HEK293 (cell line): ENCODE results near the gene C16orf78.

Experiments used
- CTCF ChIA-PET: fragments of 350-600 bp; formaldehyde crosslinking; extraction: SDS; loops from one replicate; lab custom pipeline; 2021; ENCODE audit warnings: antibody characterized with exemption; lab: Yijun Ruan, JAX
- POLR2A ChIA-PET: fragments of 300-600 bp; formaldehyde crosslinking; extraction: SDS; loops from one replicate; lab custom pipeline; 2020; ENCODE audit warnings: antibody characterized with exemption, inconsistent platforms; lab: Yijun Ruan, JAX
- H3K27ac ChIP-seq: fragments of 200-500 bp; sonication (Bioruptor generic); 2 replicates; pipeline ENCODE4 v1.5.1; 2014; ENCODE audit warnings: low read depth, low read length, control low read depth, inconsistent platforms; ENCODE audit errors: extremely low read depth
- H3K36me3 ChIP-seq, 2 experiments: fragments of 200-500 bp in 1 of 2; sonication (Bioruptor generic) in 1 of 2; 1 replicate in 1 of 2; 2 replicates in 1 of 2; pipeline ENCODE4 v1.5.1; 2014 to 2017; ENCODE audit warnings: inconsistent platforms in 2 of 2, low read length in 2 of 2; ENCODE audit not compliant: control insufficient read depth in 2 of 2, insufficient read depth in 1 of 2
- H3K4me1 ChIP-seq: fragments of 200-500 bp; sonication (Bioruptor generic); 2 replicates; pipeline ENCODE4 v1.5.1; 2014; ENCODE audit warnings: mild to moderate bottlenecking, low read length, inconsistent platforms; ENCODE audit not compliant: control insufficient read depth, insufficient read depth
- H3K4me3 ChIP-seq: 2 replicates; pipeline ENCODE4 v1.5.1; 2011; ENCODE audit warnings: low read depth, mild to moderate bottlenecking, control low read depth, low read length, moderate library complexity
- H3K9me3 ChIP-seq: fragments of 200-500 bp; sonication (Bioruptor generic); 2 replicates; pipeline ENCODE4 v1.5.1; 2014; ENCODE audit warnings: low read depth, low read length, inconsistent platforms; ENCODE audit not compliant: control insufficient read depth, insufficient read depth
- HOXA7 ChIP-seq: sonication (generic); formaldehyde crosslinking; IDR thresholded peaks from 2 replicates; pipeline ENCODE4 v1.8.1; 2022; ENCODE audit warnings: missing genetic modification reagents, borderline replicate concordance
- HOXC10 ChIP-seq: sonication (generic); formaldehyde crosslinking; IDR thresholded peaks from 2 replicates; pipeline ENCODE4 v1.8.1; 2023; ENCODE audit warnings: mild to moderate bottlenecking, missing genetic modification reagents
- MEIS1 ChIP-seq: sonication (generic); formaldehyde crosslinking; IDR thresholded peaks from 2 replicates; pipeline ENCODE4 v1.8.1; 2022; ENCODE audit warnings: missing genetic modification reagents, mild to moderate bottlenecking, borderline replicate concordance
- MZF1 ChIP-seq: fragments of 450-650 bp; formaldehyde crosslinking; IDR thresholded peaks from 2 replicates; pipeline ENCODE4 v1.5.1; 2017; ENCODE audit warnings: missing biosample characterization, missing genetic modification characterization, borderline replicate concordance
- SCRT2 ChIP-seq: fragments of 450-650 bp; formaldehyde crosslinking; IDR thresholded peaks from 2 replicates; pipeline ENCODE4 v1.5.1; 2016; ENCODE audit warnings: missing biosample characterization, missing genetic modification characterization
- YY2 ChIP-seq: fragments of 450-650 bp; formaldehyde crosslinking; IDR thresholded peaks from 2 replicates; pipeline ENCODE4 v1.5.1; 2016; ENCODE audit warnings: missing biosample characterization, missing genetic modification characterization
- ZNF155 ChIP-seq: fragments of 450-650 bp; formaldehyde crosslinking; IDR thresholded peaks from 2 replicates; pipeline ENCODE4 v1.5.1; 2016; ENCODE audit warnings: missing biosample characterization, missing genetic modification characterization
- ZNF266 ChIP-seq: fragments of 450-650 bp; formaldehyde crosslinking; IDR thresholded peaks from 2 replicates; pipeline ENCODE4 v1.5.1; 2016; ENCODE audit warnings: missing biosample characterization, missing genetic modification characterization, low read depth
- ZNF416 ChIP-seq: fragments of 450-650 bp; formaldehyde crosslinking; IDR thresholded peaks from 2 replicates; pipeline ENCODE4 v1.5.1; 2016; ENCODE audit warnings: missing biosample characterization, missing genetic modification characterization
- ZNF433 ChIP-seq: fragments of 450-650 bp; formaldehyde crosslinking; IDR thresholded peaks from 2 replicates; pipeline ENCODE4 v1.5.1; 2016; ENCODE audit warnings: missing biosample characterization, missing genetic modification characterization, low read depth
- ZNF473 ChIP-seq: fragments of 450-650 bp; formaldehyde crosslinking; IDR thresholded peaks from 2 replicates; pipeline ENCODE4 v1.5.1; 2017; ENCODE audit warnings: missing biosample characterization, missing genetic modification characterization
- ZNF571 ChIP-seq: fragments of 450-650 bp; formaldehyde crosslinking; IDR thresholded peaks from 2 replicates; pipeline ENCODE4 v1.5.0; 2017; ENCODE audit warnings: missing biosample characterization, missing genetic modification characterization
- ZNF623 ChIP-seq: fragments of 450-650 bp; formaldehyde crosslinking; IDR thresholded peaks from 2 replicates; pipeline ENCODE4 v1.5.1; 2016; ENCODE audit warnings: missing biosample characterization, missing genetic modification characterization
- ZNF76 ChIP-seq: fragments of 450-650 bp; formaldehyde crosslinking; IDR thresholded peaks from 2 replicates; pipeline ENCODE4; 2016; ENCODE audit warnings: low read depth, missing biosample characterization, missing genetic modification characterization, borderline replicate concordance
- ZNF768 ChIP-seq: fragments of 450-650 bp; formaldehyde crosslinking; IDR thresholded peaks from 2 replicates; pipeline ENCODE4 v1.5.1; 2018; ENCODE audit warnings: missing biosample characterization, mild to moderate bottlenecking, missing genetic modification characterization
- ZNF777 ChIP-seq: fragments of 450-650 bp; formaldehyde crosslinking; IDR thresholded peaks from 2 replicates; pipeline ENCODE4 v1.5.1; 2017; ENCODE audit warnings: missing biosample characterization, missing genetic modification characterization, borderline replicate concordance
- TF ChIP-seq, protein P1 (sequence below): fragments of 450-650 bp; formaldehyde crosslinking; conservative IDR thresholded peaks from 2 replicates; pipeline ENCODE4 v1.5.1; 2016; ENCODE audit warnings: low read depth, missing biosample characterization, missing genetic modification characterization
- TF ChIP-seq, protein P2 (sequence below): fragments of 450-650 bp; formaldehyde crosslinking; IDR thresholded peaks from 2 replicates; pipeline ENCODE4 v1.5.1; 2016; ENCODE audit warnings: missing biosample characterization, missing genetic modification characterization, borderline replicate concordance
- TF ChIP-seq, protein P3 (sequence below): fragments of 450-650 bp; formaldehyde crosslinking; IDR thresholded peaks from 2 replicates; pipeline ENCODE4 v1.5.1; 2017; ENCODE audit warnings: missing biosample characterization, missing genetic modification characterization
- TF ChIP-seq, protein P4 (sequence below): fragments of 450-650 bp; formaldehyde crosslinking; IDR thresholded peaks from 2 replicates; pipeline ENCODE4 v1.5.1; 2017; ENCODE audit warnings: missing biosample characterization, missing genetic modification characterization
- TF ChIP-seq, protein P5 (sequence below): fragments of 450-650 bp; formaldehyde crosslinking; IDR thresholded peaks from 2 replicates; pipeline ENCODE4 v1.5.1; 2016; ENCODE audit warnings: missing biosample characterization, missing genetic modification characterization

C16orf78 gene

DNA sequence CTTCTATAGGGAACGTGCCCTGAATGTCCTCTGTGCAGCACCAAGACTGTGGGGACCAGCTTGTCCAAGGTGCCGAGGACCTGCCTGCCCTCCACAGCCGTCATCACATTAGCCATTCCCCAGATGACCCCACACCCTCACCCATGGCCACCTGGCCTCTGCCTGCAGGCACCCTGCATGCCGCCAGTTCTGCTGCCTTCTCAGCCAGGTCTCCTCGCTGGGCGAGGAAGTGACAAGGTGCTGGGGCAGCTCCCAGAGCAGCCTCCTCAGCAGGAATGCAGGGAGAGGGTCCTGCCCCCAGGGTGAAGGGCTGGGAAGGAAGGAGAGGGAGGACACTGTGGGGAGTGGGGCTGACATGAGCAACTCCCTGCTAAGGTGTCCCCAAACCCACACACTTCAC is 18.6 kb upstream of the C16orf78 start (continued):
- TF ChIP-seq, protein P1, sequence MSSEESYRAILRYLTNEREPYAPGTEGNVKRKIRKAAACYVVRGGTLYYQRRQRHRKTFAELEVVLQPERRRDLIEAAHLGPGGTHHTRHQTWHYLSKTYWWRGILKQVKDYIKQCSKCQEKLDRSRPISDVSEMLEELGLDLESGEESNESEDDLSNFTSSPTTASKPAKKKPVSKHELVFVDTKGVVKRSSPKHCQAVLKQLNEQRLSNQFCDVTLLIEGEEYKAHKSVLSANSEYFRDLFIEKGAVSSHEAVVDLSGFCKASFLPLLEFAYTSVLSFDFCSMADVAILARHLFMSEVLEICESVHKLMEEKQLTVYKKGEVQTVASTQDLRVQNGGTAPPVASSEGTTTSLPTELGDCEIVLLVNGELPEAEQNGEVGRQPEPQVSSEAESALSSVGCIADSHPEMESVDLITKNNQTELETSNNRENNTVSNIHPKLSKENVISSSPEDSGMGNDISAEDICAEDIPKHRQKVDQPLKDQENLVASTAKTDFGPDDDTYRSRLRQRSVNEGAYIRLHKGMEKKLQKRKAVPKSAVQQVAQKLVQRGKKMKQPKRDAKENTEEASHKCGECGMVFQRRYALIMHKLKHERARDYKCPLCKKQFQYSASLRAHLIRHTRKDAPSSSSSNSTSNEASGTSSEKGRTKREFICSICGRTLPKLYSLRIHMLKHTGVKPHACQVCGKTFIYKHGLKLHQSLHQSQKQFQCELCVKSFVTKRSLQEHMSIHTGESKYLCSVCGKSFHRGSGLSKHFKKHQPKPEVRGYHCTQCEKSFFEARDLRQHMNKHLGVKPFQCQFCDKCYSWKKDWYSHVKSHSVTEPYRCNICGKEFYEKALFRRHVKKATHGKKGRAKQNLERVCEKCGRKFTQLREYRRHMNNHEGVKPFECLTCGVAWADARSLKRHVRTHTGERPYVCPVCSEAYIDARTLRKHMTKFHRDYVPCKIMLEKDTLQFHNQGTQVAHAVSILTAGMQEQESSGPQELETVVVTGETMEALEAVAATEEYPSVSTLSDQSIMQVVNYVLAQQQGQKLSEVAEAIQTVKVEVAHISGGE (tag by site-specific recombination) = no peak
- TF ChIP-seq MZF1 (tag by site-specific recombination) (no peak), MEIS1 (CRISPR knock-in tag) (no peak), HOXA7 (no peak)

DNA sequence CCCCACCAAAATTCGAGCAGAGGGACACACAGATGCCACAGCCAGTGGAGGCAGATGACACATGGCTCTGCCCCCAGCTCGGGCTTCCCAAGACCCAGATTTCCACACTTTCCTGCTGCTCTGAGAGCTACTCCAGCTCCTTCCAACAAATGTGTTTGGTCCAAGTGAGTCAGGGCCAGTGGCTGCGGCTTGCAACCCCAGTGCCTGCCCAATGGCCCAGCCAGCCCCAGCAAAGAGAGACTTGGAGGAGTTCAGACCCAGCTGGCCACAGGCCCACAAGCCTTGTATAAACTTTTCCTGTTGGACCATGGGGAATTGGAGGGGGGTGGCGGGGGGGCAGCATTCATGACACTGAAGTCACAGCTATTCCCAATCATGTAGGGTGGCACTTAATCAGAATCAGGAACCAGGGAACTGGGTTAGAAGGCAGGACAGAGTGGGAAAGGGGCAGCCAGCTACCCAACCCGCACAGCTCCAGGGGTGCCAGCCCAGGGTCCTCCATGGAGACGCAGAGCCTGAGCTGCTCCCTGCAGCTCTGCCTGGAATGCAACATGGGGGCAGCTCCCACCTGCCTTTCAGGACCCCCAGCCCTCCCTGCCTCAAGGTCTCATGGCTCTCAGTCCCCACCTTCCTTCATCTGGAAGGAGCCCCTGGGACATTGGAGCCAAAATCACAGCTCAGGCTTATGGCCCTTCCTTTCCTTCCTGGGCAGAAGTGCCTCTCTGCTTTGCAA is 17.5 kb upstream of the C16orf78 start:
- H3K27ac ChIP-seq = no peak overlapping the region
- CTCF ChIA-PET = interaction anchor here (0.6 to 0.7 kb wide), 2 partner anchors 201 to 234 kb away, joined by 3 read pairs; no protein-coding TSS in a partner anchor
- no peaks in the 10 kb centered on the region for H3K36me3 ChIP-seq
- TF ChIP-seq ZNF623 (tag by site-specific recombination) (no peak), MEIS1 (CRISPR knock-in tag) (no peak), ZNF155 (tag by site-specific recombination) (no peak), ZNF266 (tag by site-specific recombination) (no peak), ZNF76 (no peak), ZNF571 (tag by site-specific recombination) (no peak), ZNF433 (no peak), ZNF777 (tag by site-specific recombination) (no peak), HOXC10 (no peak), YY2 (tag by site-specific recombination) (no peak), SCRT2 (tag by site-specific recombination) (no peak), ZNF473 (tag by site-specific recombination) (no peak), ZNF768 (tag by site-specific recombination) (no peak), ZNF416 (tag by site-specific recombination) (no peak)
- TF ChIP-seq, protein P2, sequence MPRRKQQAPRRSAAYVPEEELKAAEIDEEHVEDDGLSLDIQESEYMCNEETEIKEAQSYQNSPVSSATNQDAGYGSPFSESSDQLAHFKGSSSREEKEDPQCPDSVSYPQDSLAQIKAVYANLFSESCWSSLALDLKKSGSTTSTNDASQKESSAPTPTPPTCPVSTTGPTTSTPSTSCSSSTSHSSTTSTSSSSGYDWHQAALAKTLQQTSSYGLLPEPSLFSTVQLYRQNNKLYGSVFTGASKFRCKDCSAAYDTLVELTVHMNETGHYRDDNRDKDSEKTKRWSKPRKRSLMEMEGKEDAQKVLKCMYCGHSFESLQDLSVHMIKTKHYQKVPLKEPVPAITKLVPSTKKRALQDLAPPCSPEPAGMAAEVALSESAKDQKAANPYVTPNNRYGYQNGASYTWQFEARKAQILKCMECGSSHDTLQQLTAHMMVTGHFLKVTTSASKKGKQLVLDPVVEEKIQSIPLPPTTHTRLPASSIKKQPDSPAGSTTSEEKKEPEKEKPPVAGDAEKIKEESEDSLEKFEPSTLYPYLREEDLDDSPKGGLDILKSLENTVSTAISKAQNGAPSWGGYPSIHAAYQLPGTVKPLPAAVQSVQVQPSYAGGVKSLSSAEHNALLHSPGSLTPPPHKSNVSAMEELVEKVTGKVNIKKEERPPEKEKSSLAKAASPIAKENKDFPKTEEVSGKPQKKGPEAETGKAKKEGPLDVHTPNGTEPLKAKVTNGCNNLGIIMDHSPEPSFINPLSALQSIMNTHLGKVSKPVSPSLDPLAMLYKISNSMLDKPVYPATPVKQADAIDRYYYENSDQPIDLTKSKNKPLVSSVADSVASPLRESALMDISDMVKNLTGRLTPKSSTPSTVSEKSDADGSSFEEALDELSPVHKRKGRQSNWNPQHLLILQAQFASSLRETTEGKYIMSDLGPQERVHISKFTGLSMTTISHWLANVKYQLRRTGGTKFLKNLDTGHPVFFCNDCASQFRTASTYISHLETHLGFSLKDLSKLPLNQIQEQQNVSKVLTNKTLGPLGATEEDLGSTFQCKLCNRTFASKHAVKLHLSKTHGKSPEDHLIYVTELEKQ (tag by site-specific recombination) = no peak
- TF ChIP-seq, protein P3, sequence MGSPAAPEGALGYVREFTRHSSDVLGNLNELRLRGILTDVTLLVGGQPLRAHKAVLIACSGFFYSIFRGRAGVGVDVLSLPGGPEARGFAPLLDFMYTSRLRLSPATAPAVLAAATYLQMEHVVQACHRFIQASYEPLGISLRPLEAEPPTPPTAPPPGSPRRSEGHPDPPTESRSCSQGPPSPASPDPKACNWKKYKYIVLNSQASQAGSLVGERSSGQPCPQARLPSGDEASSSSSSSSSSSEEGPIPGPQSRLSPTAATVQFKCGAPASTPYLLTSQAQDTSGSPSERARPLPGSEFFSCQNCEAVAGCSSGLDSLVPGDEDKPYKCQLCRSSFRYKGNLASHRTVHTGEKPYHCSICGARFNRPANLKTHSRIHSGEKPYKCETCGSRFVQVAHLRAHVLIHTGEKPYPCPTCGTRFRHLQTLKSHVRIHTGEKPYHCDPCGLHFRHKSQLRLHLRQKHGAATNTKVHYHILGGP = no peak
- TF ChIP-seq, protein P4, sequence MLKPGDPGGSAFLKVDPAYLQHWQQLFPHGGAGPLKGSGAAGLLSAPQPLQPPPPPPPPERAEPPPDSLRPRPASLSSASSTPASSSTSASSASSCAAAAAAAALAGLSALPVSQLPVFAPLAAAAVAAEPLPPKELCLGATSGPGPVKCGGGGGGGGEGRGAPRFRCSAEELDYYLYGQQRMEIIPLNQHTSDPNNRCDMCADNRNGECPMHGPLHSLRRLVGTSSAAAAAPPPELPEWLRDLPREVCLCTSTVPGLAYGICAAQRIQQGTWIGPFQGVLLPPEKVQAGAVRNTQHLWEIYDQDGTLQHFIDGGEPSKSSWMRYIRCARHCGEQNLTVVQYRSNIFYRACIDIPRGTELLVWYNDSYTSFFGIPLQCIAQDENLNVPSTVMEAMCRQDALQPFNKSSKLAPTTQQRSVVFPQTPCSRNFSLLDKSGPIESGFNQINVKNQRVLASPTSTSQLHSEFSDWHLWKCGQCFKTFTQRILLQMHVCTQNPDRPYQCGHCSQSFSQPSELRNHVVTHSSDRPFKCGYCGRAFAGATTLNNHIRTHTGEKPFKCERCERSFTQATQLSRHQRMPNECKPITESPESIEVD (tag by site-specific recombination) = no peak
- TF ChIP-seq, protein P5, sequence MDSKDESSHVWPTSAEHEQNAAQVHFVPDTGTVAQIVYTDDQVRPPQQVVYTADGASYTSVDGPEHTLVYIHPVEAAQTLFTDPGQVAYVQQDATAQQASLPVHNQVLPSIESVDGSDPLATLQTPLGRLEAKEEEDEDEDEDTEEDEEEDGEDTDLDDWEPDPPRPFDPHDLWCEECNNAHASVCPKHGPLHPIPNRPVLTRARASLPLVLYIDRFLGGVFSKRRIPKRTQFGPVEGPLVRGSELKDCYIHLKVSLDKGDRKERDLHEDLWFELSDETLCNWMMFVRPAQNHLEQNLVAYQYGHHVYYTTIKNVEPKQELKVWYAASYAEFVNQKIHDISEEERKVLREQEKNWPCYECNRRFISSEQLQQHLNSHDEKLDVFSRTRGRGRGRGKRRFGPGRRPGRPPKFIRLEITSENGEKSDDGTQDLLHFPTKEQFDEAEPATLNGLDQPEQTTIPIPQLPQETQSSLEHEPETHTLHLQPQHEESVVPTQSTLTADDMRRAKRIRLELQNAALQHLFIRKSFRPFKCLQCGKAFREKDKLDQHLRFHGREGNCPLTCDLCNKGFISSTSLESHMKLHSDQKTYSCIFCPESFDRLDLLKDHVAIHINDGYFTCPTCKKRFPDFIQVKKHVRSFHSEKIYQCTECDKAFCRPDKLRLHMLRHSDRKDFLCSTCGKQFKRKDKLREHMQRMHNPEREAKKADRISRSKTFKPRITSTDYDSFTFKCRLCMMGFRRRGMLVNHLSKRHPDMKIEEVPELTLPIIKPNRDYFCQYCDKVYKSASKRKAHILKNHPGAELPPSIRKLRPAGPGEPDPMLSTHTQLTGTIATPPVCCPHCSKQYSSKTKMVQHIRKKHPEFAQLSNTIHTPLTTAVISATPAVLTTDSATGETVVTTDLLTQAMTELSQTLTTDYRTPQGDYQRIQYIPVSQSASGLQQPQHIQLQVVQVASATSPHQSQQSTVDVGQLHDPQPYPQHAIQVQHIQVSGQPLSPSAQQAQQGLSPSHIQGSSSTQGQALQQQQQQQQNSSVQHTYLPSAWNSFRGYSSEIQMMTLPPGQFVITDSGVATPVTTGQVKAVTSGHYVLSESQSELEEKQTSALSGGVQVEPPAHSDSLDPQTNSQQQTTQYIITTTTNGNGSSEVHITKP = no peak
- H3K4me3 ChIP-seq = no peak overlapping the region
- H3K9me3 ChIP-seq = no peaks in the 10 kb centered on the region
- H3K4me1 ChIP-seq = no peaks in the 10 kb centered on the region
- POLR2A ChIA-PET = no interaction called here
